LNCAP (cell line): Measurements from ENCODE around the gene IL3.
A peak's percentile ranks its signal among the peaks of the same experiment; 100 is the strongest.

ENCODE experiments used
- CTCF ChIP-seq: fragments of 450-650 bp; IDR thresholded peaks from 2 replicates; pipeline ENCODE4 v1.5.1; 2017; ENCODE audit warnings: mild to moderate bottlenecking

Gene IL3

GRCh38 chr5:132063090-132063911 is 2.8 kb downstream of the IL3 start:
- TF ChIP-seq CTCF = peak; percentile 99

GRCh38 chr5:132064140-132064539 is 3.7 kb downstream of the IL3 start:
- no peak for TF ChIP-seq CTCF

GRCh38 chr5:132064738-132065331 is 4.4 kb downstream of the IL3 start:
- TF ChIP-seq CTCF = peak; percentile 95

- TF ChIP-seq CTCF = peak; percentile 49
Observed at GRCh38 chr5:132065351-132065937, 5.0 kb downstream of the IL3 start.

- TF ChIP-seq CTCF = no peak
Observed at GRCh38 chr5:132065951-132066701, 5.7 kb downstream of the IL3 start.

- no peak for TF ChIP-seq CTCF
Observed at GRCh38 chr5:132066871-132067270, 6.4 kb downstream of the IL3 start.

GRCh38 chr5:132067451-132067850 is 7.0 kb downstream of the IL3 start:
- TF ChIP-seq CTCF = no peak
